ENCODE measurements around the gene ATP6V0D1. TPM values are rescaled to one million over a fixed set of nuclear protein-coding genes. Genes with fewer than 3 reads are reported as not detected.
"Not testable (repeated sequence)": the region's sequence is repeated elsewhere in the genome, so short reads cannot be mapped to it uniquely, and the experiment has no call there.

Gene ATP6V0D1
- total RNA-seq, 2 donors from 2014 or later, result 20.6 to 42.1 TPM

DNA sequence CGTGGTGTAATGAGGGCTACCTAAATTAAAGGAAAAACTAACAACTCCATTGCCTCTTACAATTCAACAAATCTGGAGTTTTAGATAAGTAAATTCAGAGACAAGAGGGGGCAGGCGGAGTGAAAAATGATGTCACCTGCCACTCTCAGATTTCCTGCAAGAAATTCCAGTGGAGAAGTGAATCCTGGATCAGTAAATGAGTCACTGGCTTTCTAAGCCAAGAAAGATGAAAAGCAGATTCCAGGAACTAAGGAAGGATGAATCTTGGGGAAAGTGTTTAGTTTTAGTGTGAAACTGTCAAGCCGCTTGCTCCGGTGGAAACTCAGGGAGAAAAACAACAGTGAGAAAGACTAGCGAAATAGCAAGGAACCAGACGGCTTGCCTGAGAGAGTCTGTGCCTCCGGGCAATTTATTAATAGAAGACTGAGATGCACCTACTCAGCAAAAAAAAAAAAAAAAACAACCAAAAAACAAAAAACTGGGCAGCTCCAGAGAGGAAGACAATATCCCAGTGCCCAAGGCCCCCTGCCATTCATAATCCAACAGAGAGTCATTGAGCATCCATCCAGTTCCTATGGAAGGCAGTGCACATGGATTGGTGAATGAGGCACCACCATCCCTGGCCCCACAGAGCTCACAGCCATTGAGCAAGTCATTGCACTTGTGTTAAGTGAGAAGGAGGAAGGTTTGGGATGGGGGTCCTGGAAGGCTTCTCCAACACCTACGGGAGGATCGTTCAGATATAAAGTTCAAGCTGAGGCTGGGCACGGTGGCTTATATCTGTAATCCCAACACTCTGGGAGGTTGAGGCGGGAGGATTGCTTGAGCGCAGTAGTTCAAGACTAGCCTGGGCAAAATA, 35.6 kb upstream of the ATP6V0D1 start:
- Mint-ChIP-seq H3K9me3 (no peaks in the 10 kb centered on the region), H3K4me1 (peaks cover 9% of the 10 kb centered on the region), H3K36me3 (ENCODE audit: low read depth) (no peaks in the 10 kb centered on the region), H3K27ac (no peak overlapping the region), H3K27me3 (no peaks in the 10 kb centered on the region), H3K4me3 (no peak overlapping the region)
- no peak for ATAC-seq (replicated peaks)

DNA sequence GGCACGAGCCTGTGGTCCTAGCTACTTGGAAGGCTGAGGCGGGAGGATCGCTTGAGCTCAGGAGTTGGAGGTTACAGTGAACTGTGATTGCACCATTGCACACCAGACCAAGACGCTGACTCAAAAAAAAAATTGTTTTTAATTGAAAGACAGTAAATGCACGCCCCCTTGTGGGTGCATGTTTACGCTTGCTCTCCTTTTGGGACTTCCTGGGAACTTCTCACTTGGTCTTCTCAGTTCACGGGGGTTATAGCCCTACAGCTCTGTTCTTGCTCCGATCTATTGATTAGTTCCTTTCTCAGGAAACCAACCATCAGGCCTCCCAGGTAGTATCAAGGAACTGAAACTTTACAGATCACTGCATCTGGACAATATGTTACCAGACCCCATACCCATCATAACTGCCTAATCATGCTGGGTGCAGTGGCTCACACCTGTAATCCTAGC, 33.4 kb upstream of the ATP6V0D1 start:
- Mint-ChIP-seq H3K27ac (peak overlapping the region; percentile 35), H3K36me3 (ENCODE audit: low read depth) (no peaks in the 10 kb centered on the region), H3K4me1 (peaks cover 5% of the 10 kb centered on the region), H3K9me3 (no peaks in the 10 kb centered on the region), H3K27me3 (no peaks in the 10 kb centered on the region), H3K4me3 (peak overlapping the region; percentile 18)
- ATAC-seq (replicated peaks), result peak; percentile 91

GRCh38 chr16:67513892-67514291, 32.9 kb upstream of the ATP6V0D1 start:
- H3K9me3 Mint-ChIP-seq; H3K27ac Mint-ChIP-seq; H3K27me3 Mint-ChIP-seq; H3K4me1 Mint-ChIP-seq; H3K4me3 Mint-ChIP-seq; H3K36me3 Mint-ChIP-seq (ENCODE audit: low read depth): not testable (repeated sequence)
- peak; percentile 8 for ATAC-seq (replicated peaks)

DNA sequence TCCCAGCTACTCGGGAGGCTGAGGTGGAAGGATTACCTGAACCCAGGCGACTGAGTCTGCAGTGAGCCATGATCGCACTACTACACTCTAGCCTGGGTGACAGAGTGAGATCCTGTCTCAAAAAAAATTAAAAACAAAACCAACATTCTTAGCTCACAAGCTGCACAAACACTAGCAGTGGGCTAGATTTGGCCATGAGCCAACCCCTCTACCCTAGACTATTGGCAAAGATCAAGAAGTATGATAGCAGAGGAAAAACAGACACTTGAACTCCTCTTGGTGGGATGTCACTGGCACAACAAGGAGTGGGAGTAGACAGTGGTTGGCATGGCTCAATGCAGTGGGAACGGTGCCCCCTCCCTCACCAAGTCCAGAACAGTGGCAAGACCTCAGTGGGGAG, 28.1 kb upstream of the ATP6V0D1 start:
- Mint-ChIP-seq H3K9me3 (no peaks in the 10 kb centered on the region), H3K27ac (no peak overlapping the region), H3K4me3 (no peak overlapping the region), H3K27me3 (no peaks in the 10 kb centered on the region), H3K36me3 (ENCODE audit: low read depth) (no peaks in the 10 kb centered on the region), H3K4me1 (peaks cover 12% of the 10 kb centered on the region)
- ATAC-seq (replicated peaks), result no peak

- H3K9me3 Mint-ChIP-seq, result no peaks in the 10 kb centered on the region
- ATAC-seq (replicated peaks), result no peak
- no peak overlapping the region for H3K4me3 Mint-ChIP-seq
- H3K4me1 Mint-ChIP-seq, result peaks cover 15% of the 10 kb centered on the region
- no peak overlapping the region for H3K27ac Mint-ChIP-seq
- no peaks in the 10 kb centered on the region for H3K36me3 Mint-ChIP-seq (ENCODE audit: low read depth)
- no peaks in the 10 kb centered on the region for H3K27me3 Mint-ChIP-seq
Observed at GRCh38 chr16:67506468-67506867, 25.5 kb upstream of the ATP6V0D1 start.

- Mint-ChIP-seq H3K4me3 (peak overlapping the region; percentile 27), H3K27me3 (no peaks in the 10 kb centered on the region), H3K36me3 (ENCODE audit: low read depth) (no peaks in the 10 kb centered on the region), H3K27ac (peak overlapping the region; percentile 71), H3K9me3 (no peaks in the 10 kb centered on the region), H3K4me1 (peaks cover 15% of the 10 kb centered on the region)
- peak; percentile 97 for ATAC-seq (replicated peaks)
Observed at GRCh38 chr16:67504031-67505021, 23.4 kb upstream of the ATP6V0D1 start.

GRCh38 chr16:67499106-67499505, 18.1 kb upstream of the ATP6V0D1 start:
- Mint-ChIP-seq H3K9me3 (no peaks in the 10 kb centered on the region), H3K27me3 (no peaks in the 10 kb centered on the region), H3K27ac (peak overlapping the region; percentile 73), H3K4me3 (no peak overlapping the region), H3K4me1 (peaks cover 10% of the 10 kb centered on the region), H3K36me3 (ENCODE audit: low read depth) (no peaks in the 10 kb centered on the region)
- no peak for ATAC-seq (replicated peaks)

DNA sequence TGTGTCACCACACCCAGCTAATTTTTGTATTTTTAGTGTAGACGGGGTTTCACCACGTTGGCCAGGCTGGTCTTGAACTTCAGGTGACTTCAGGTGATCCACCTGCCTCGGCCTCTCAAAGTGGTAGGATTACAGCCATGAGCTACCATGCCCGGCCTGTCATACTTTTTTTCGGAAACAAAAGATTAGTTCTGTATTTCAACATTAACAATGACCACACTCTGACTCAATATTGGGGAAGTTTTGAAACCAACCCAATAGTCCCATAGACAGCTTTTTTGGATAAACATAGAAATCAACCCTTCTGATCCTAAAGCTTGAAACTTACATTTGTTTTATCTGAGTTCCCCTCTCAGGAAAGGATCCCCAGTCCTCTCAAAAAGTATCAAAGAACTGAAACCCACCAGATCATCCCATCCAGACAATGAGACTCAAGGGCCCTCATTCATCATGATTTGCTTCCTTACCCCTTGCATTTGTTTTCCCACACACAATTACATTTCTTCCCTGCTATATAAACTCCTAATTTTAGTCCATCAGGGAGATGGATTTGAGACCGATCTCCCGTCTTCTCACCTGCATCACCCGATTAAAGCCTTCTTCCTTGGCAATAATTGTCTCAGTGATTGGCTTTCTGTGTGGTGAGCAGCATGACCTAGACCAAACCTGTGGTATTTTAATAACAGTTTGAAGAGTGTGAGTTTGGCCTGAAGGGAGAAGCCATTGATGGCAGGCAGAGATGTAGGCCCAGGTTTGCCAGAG, 9.6 kb upstream of the ATP6V0D1 start:
- no peaks in the 10 kb centered on the region for H3K9me3 Mint-ChIP-seq

DNA sequence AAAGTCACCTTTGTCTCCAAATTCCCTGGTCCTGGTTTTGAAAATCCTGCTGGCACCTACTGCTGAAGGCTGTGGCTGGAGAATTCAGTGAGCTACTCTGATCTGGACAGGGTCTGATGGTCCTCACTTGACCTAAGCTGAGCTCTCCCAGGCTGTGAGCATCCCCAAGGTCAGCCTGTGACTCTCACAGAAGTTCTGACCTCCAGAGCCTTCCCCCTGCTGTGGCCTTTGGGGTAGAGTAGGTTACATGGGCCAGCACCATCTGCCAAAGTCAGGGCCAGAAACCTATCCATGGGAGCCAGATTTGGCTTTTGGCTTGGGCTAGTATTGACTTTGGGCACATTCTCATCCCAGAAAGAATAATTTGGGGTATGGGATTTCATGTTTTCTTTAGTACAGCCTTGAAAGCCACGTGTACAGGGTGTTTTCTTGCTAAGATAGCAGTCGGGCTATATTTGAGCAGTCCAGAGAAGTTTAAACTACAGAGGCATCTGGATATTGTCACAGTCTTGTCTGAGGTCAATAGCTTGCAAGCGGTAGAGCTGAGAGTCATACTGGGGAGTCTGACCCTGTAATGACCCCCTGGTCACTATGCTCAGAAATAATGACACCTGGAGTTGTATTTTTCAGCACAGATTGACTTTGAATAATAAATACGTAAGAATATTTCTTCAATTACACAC, 8.6 kb upstream of the ATP6V0D1 start:
- H3K27me3 Mint-ChIP-seq, result no peaks in the 10 kb centered on the region
- ATAC-seq (replicated peaks), result no peak
- no peak overlapping the region for H3K4me3 Mint-ChIP-seq
- H3K36me3 Mint-ChIP-seq (ENCODE audit: low read depth), result peaks cover 24% of the 10 kb centered on the region
- H3K9me3 Mint-ChIP-seq, result no peaks in the 10 kb centered on the region
- no peaks in the 10 kb centered on the region for H3K4me1 Mint-ChIP-seq
- H3K27ac Mint-ChIP-seq, result no peak overlapping the region

More for the DNA sequence above, 9.6 kb upstream of the ATP6V0D1 start:
- Mint-ChIP-seq H3K4me3 (no peak overlapping the region), H3K27me3 (no peaks in the 10 kb centered on the region), H3K36me3 (ENCODE audit: low read depth) (peaks cover 16% of the 10 kb centered on the region), H3K4me1 (no peaks in the 10 kb centered on the region), H3K27ac (peak overlapping the region; percentile 28)
- ATAC-seq (replicated peaks), result no peak

- H3K9me3 Mint-ChIP-seq, result not testable (repeated sequence)
Observed at GRCh38 chr16:67487561-67487960, 6.6 kb upstream of the ATP6V0D1 start.

DNA sequence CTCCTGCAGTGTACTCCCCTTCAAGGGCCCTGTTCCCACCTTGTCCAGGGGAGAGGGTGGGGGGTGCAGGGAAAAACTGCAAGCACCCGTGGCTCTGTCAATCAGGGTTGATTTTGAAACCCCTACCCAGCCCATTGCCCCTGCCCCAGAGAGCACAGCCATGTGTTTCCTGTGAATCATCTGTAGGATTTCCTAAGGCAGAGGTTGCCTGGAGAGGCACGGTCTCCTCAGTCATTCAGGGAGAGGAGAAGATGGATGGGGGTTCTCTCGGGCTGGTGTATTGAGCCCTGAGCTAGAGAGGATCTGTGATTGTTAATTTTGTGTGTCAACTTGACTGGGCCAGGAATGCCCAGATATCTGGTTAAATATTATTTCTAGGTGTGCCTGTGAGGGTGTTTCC, 5.8 kb upstream of the ATP6V0D1 start:
- Mint-ChIP-seq H3K36me3 (ENCODE audit: low read depth) (peaks cover 29% of the 10 kb centered on the region), H3K4me3 (no peak overlapping the region), H3K27ac (no peak overlapping the region), H3K4me1 (peaks cover 8% of the 10 kb centered on the region), H3K27me3 (no peaks in the 10 kb centered on the region), H3K9me3 (no peaks in the 10 kb centered on the region)
- ATAC-seq (replicated peaks), result no peak

More at GRCh38 chr16:67487561-67487960, 6.6 kb upstream of the ATP6V0D1 start:
- ATAC-seq (replicated peaks); H3K4me3 Mint-ChIP-seq; H3K4me1 Mint-ChIP-seq; H3K27ac Mint-ChIP-seq; H3K27me3 Mint-ChIP-seq: not testable (repeated sequence)
- peaks cover 26% of the 10 kb centered on the region for H3K36me3 Mint-ChIP-seq (ENCODE audit: low read depth)

- peak overlapping the region; percentile 97 for H3K4me3 Mint-ChIP-seq
- H3K27me3 Mint-ChIP-seq, result no peaks in the 10 kb centered on the region
- H3K9me3 Mint-ChIP-seq, result no peaks in the 10 kb centered on the region
- no peak for ATAC-seq (replicated peaks)
- H3K27ac Mint-ChIP-seq, result peak overlapping the region; percentile 20
- peaks cover 8% of the 10 kb centered on the region for H3K4me1 Mint-ChIP-seq
- H3K36me3 Mint-ChIP-seq (ENCODE audit: low read depth), result peaks cover 30% of the 10 kb centered on the region
Observed at GRCh38 chr16:67483731-67484525, 3.0 kb upstream of the ATP6V0D1 start.

- peaks cover 30% of the 10 kb centered on the region for H3K36me3 Mint-ChIP-seq (ENCODE audit: low read depth)
- no peak for ATAC-seq (replicated peaks)
- H3K4me1 Mint-ChIP-seq, result peaks cover 8% of the 10 kb centered on the region
- peak within 1 kb of the TSS; percentile 97 for H3K4me3 Mint-ChIP-seq
- H3K9me3 Mint-ChIP-seq, result no peaks in the 10 kb centered on the region
- peak within 1 kb of the TSS; percentile 98 for H3K27ac Mint-ChIP-seq
- H3K27me3 Mint-ChIP-seq, result no peaks in the 10 kb centered on the region
Observed at GRCh38 chr16:67483150-67483549, 2.2 kb upstream of the ATP6V0D1 start, which contains the start of gene AGRP. TSS of gene AGRP (minus strand) at chr16:67483547. CDS start at chr16:67483398, 149 bp downstream.
